T-helper 9 cell (primary cell): ENCODE data around the gene CCDC134.
"Not testable (repeated sequence)": the region's sequence is repeated elsewhere in the genome, so short reads cannot be mapped to it uniquely, and the experiment has no call there.

Experiments used
- DNase-seq: peaks from one replicate; pipeline ENCODE4 v3.0.0-alpha.2; 2020

Gene CCDC134

DNA sequence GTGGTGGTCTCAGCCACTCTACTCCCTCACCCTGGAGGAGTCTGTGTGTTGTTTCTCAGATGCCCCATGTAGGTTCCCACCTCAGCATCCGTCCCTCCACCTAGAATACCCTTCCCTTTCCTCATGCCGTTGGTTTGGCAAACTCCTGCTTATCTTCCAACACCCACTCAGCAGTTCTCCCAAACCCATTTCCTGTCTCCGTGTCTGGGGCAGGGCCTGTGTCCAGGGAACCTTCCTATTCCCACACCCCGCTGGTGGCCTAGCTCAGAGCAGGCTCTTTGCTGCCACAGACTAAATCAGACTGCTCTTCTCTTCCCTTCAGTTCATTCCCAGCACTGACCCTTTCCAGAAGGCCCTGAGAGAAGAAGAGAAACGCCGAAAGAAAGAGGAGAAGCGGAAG lies 24.9 kb downstream of the CCDC134 start:
- DNase-seq: no peak

DNA sequence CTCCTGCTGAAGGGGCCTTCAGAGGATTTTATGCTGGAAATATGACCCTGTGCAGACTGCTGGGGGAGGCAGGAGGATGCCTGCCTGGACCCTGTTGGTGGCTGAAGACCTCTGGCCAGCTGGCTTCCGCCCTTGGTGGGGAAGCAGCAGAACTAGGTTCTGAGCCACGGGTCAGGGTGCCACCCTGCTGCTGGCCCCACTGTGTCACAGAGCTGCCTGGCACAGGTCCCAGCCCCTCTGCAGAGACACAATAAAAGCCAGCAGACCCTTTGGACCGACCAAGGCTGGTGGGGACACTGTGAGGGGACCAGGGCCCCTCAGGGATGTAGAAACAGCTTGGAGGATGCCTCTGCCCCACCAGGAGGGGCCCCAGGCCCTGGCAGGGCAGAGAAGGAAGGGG lies 25.5 kb downstream of the CCDC134 start:
- DNase-seq: no peak

DNA sequence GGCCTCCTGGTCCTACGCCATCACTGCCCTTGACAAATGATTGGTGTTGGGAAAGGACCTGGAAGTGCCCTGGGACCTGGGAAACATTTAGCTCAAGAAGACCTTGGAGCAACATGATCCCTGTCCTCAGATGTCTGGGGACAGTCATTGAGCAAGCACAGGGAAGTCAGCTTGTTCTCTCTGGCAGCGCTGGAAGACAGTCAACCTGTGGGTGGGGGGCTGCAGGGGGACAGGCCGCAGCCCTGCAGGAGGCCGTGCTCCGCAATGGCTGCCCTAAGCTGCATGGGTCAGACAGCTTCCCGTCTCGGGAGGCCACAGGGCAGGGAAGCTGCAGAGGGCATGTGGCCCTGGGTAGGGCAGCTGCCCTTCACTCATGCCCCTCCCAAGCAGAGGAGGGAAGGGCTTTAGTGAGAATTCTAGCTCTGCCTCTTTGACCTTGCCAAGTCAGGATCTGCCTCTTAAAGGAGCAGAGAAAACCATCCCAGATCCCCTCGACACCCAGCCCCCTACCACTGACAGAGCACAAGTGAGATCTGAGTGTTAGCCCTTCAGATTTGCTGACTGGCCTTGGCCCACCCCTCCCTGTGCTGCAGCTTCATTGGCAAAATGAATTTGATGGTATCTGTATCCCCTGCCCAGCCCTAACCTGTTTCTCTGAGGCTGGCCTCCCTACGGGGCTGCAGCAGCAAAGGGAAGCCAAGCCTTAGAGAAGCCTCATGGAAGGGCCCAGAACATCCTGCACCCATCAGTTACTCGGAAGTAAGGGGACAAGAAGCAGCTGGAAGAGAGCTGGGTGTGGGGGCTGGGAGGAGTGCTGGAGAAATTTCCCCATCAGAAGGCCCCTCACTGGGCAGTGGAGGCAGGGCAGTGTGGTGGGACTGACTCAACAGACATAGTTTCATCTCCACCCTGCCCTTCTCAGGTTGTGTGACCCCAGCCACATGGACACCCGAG lies 26.2 kb downstream of the CCDC134 start:
- no peak for DNase-seq

DNA sequence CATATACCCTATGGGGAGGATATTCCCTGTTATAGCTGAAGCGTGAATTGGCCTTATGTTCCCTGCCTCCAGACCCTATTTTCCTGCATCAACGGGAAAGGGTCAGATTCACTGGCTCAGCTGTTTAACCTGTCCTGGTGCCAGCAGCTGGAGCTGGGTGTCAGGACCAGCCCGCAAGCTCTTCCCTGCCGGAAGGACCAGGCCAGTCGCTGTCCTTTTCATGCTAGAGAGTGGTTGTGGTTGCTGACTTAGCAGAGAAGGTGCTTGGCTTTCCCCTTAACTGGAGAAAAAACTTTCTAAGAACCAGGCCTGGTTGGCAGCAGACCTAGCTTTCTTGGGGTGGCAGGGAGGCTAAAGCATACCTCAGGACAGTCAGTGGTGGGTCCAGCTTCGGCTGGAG lies 27.2 kb downstream of the CCDC134 start:
- DNase-seq: no peak

DNA sequence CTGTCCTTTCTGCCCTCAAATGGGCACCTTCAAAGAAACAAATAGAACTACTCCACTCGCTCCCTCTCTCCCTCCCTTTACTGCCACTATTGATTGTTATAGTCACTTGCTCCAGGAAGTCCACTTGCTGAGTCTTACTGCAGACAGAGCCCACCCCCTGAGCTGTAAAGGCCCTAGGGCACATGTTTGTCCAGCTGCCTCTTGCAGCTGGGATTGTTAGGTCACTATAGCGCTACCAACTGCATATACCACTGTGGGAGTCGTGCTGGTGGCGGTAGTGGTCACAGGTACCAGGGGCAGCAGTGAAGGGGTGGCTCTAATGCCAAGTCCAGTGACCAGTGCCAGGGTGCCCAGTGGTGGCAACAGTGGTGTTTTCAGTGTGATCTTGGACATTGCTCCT lies 28.0 kb downstream of the CCDC134 start:
- DNase-seq: no peak

DNA sequence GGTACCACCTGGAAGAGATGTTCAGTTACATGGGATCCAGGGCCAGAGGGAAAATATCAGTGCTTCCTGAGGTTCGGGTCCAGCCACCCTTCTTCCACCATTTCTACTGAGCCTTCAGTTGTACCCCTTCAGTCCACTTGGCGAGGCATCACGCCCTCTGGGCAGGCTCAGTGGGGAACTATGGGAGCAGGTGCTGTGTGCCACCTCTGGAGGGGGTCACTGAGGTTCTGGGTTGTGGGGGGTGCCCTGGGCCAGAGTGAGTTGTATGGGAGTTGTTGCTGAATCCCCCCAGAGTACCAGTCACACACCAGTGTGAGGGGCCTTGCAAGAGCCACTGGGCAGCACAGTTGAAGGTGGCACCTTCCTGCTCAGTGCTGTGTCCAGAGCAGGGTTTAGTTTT lies 29.7 kb downstream of the CCDC134 start:
- no peak for DNase-seq

DNA sequence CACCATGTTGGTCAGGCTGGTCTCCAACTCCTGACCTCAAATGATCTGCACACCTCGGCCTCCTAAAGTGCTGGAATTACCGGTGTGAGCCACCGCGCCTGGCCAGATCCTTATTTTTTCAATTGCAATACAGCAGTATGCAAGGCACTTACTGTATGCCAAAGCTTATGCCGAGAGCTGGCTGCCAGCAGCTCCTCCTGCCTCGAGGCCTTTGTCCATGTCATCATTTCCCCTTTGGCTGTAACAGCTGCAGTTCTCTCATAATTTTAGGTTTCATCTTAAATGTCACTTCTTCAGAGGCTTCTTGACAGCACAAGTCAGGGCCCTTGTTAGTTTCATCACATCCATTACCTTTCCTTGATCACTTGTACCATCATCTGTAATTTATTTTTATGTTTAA lies 30.9 kb downstream of the CCDC134 start:
- no peak for DNase-seq

DNA sequence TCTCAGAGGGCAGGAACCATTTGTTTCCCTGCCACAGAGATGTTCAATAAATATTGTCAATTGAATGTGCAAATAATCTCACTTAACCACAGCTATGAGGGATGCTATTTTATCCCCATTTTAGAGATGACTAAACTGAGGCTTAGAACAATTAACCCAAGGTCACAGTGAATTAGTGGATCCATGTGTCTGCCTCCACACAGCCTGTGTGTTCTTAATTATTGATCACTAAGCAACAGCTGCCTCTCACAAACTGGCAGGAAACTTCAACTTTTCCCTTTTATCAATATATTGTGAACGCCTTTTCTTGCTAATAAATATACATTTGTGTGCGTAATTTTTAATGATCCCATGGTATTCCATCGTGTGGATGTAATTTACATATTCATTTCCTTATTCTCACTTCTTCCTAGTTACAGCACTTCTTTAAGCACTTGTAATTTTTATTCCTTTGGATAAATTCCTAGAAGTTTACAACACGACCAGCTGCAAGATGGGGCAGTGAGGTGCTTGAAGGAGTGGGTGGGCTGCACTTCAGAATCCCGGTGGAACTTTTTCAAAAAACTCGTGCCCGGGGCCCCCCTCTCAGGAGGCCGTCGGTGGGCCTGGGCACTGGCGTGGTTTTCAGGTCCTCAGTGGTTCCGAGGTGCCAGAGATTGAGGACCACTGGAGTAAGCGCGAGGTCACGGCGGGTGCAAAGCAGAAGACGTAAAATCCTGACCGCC lies 31.5 kb downstream of the CCDC134 start:
- no peak for DNase-seq

DNA sequence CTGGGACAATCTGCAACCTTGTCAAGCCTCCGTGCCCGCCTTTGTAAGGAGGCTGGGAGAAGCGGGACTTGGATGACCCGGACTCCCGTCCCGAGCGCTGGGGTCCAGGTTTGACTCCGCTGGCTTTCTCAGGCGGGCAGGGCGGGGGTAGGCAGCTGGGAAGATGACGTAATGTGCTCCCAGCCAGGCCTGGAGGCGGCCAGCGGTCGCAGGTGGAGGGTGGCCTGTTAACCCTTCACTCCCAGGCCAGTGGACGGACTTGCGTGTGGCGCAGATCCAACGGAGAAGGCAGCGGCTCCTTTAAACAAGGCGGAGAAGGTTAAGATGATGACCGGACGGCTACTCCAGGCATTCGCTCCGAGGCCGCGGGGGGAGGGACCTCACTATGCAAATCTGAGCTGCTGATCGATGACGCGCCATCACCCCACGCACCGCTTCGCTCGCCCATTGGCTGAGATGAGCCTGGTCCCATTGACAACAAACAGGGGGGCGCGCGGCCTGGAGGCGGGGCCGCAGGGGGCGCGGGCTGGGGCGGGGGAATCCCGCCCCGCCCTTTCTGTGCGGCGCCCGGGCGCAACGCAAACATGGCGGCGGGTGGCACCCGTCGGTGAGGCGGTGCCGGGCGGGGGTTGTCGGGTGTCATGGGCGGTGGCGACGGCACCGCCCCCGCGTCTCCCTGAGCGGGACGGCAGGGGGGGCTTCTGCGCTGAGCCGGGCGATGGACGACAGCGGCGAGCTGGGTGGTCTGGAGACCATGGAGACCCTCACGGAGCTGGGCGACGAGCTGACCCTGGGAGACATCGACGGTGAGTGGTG lies 32.3 kb downstream of the CCDC134 start, which contains the start of gene SREBF2:
Gene SREBF2 (plus strand): TSS at position 553 of the 816 bp plus-strand sequence. CDS start 166 bp downstream, at position 719.
- peak; percentile 97 for DNase-seq

DNA sequence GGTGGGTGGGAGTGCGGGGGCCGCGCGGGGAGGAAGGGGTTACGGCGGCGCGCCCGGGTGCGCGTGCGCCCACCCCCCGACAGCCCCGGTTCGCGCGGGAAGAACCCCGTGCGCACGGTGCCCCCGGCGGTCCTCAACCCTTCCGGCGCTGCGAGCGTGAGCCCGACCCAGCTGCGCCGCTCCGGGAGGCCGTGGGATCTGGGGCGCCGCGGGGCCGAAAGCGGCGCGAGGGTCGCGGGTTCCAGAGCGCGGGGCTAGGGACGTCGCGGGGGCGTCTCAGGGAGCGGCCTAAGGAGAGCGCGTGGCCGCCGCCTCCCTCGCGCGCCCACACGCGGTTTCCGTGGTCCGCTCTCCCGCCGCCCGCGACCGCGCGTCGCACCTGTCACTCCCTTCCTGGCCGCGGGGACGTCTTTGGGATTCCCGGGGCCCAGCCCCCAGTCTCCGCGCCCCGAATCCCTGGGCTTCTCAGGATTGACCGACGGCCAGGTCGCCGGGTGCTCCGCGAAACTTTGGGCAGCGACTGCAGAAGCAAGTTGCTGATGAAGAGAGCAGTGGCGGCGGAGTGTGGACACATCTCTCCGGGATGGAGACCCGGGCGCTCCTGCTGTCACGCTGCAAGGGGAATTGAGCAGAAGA lies 33.0 kb downstream of the CCDC134 start:
- peak; percentile 32 for DNase-seq

DNA sequence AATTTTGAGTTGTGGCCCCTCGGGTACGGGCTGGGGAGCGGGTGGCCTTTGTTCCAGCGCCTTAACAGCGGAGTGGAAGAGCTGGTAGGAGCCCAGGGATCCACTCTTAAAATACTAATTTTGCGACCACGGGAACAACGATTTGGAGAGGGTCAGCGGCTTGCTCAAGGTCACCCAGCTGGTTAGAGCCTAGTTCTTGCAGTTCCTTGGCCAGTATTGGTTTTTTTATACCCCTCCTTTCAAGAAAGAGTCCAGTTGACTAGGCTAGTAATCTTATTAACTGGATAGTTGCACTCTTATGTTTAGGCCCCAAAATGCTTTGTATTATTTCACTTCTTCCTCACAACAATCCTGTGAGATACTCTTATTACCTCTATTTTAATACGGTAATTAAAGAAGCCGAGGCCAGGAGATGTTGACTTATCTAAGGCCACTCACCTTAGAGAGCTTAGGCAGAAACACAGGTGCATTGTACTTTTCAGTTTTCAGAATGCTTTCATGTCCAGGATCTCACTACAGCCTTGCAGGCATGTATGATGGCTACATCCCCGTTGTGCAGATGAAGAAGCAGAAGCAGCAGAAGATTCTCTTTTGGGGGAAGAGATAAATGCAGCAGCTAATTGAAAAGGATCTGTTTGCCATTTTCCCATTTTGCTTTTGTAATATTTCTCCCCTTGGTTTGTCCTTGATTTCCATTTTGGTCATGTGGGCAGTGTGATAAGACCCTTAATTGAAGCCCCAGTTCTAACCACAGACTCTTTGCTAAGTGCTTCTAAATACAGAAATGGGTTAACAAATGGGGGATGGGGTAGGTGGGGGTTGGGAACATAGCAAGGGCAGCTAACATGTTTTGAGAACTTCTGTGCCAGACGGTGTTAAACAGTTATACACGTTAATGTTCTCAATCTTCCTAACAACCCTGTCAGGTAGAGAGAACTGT lies 33.8 kb downstream of the CCDC134 start:
- no peak for DNase-seq

DNA sequence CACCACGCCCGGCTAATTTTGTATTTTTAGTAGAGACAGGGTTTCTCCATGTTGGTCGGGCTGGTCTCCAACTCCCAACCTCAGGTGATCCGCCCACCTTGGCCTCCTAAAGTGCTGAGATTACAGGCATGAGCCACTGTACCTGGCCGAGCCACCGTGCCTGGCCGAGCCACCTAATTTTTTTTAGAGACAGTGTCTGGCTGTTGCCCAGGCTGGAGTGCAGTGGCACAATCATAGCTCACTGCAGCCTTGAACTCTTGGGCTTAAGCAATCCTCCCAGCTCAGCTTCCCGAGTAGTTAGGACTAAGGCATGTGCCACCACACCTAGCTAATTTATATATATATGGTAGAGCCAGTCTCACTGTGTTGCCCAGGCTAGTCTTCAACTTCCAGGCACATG lies 35.0 kb downstream of the CCDC134 start:
- DNase-seq: not testable (repeated sequence)

DNA sequence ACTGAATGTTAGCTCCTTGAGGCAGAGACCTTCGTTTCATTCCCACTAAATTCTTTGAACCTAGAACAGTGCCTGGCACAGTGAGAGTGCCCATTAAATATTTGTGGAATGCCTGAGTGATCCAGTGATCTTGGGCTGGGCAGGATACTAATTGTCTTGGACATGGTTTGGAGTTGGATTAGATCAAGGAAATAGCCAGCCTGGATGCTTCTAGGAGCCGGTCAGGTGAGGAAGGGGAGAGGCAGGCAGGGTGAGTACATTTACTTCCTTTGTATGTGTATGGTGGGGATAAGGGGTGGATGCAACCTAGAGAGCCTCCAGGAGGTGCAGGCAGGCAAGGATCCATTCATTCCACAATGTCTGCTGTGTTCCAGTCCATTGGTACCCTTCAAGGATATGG lies 36.1 kb downstream of the CCDC134 start:
- DNase-seq: no peak

DNA sequence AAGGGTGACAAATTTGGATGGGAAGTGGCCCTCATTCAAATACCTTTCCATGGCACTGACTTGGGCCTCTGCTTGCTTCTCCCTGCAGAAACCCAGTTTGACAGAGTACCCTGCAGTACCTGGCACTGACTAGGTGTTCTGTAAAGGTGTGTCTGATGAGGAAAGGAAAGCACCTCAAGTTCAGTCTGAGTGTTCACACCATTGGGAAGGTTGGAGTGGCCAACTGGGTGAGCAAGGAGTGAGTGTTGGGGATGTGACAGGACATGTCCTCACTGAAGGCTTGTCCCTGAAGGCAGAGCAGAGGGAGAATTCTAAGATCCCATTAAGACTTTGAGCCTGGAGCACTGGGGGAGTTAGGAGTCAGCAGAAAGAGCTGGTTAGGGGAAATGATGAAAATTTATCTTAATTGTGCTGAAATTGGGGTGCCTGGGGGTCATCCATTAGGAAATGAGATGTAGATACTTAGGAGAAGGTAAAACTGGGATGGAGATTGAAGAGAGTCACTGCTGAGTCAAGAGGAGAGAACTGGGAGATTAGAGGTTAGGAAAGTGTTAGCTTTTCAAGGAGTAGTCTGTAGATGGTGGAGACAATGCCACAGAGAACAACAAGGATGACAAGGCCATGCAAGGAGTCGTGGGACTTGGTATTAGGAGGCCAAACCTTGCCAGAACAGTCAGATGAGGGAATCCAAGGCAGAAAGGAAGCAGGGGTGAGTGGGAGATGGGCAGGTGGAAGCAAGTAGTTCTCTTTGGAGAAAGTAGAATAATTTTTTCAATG lies 38.6 kb downstream of the CCDC134 start:
- DNase-seq: no peak

DNA sequence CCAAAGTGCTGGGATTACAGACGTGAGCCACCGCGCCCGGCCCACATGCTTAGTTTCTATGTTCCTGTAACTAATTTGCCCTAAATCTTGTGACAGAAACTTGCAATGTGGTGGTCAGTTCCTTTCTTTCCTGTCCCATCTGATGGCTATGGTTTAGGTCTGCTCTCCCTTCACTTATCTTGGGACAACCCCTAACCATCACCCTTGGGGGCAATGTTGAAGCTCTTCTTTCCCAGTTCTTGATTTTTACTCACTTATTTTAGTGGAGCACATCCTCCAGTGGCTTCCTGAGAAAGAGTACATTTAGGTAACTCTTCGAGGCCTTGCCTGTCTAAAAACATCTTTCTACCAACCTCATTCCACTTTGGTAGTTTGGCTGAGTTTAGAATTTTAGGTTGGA lies 39.7 kb downstream of the CCDC134 start:
- no peak for DNase-seq

DNA sequence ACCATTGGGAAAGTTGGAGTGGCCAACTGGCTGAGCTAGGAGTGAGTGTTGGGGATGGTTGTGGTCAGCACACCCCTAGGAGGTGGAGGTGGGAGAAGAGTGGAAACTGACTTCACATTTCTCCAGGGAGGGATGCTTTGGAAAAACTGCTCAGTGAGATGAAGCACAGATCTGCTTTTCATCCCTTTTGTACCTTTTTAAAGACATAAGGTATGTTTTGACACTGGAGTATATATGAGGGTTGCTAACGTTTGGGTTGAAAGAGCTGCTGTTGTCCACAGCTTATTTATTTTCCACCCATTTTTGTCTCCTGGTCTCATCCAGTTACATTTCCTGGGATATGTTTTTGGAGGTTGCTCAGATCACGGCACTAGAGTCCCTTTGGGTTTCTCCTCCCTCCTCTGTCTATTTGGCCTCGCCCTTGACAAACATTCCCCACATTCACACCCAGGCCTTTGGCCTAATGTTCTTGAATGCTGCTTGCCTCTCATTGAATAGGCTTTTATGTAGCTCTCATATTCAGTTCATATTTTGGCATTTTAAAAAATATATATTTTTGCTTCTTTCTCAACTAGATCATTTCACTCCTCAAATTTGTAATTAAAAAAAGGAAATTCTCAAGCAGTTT lies 40.7 kb downstream of the CCDC134 start:
- DNase-seq: no peak

DNA sequence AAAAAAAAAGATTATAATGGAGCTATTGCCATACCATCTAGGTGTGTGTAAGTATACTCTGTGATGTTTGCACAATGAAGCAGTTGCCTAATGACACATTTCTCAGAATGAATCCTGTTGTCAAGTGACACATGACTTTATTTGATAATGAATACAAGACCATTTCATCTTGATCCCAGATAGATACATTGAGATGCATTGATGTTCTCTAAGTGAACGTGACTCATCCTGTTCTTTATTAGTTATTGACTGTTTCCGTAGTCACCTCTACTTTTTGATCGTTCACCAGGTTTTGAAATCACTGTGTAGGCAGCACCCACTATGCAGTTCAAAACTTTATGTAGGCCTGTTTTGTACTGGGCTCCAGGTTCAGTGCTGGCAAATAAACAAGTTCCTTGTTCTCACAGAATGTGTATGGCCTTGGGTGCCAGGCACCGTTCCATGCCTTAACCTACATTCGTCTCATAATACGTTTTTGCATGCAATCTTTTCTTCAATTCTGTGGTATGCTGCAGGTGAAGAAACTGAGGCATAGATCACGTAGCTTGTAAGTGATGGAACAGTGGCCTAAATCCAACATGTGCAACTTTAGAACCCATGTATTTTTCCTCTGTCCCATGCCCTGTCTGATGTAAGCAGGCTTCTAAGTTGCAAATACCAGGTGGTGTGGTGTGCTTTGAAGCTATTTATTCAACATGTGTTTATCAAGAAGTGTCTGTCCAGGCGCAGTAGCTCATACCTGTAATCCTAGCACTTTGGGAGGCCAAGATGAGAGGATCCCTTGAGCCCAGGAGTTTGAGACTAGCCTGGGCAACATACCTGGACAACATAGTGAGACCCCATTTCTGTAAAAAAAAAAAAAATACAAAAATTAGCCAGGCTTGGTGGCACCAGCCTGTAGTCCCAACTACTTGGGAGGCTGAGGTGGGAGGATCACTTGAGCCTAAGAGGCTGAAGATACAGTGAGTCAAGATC lies 42.8 kb downstream of the CCDC134 start:
- DNase-seq: no peak

DNA sequence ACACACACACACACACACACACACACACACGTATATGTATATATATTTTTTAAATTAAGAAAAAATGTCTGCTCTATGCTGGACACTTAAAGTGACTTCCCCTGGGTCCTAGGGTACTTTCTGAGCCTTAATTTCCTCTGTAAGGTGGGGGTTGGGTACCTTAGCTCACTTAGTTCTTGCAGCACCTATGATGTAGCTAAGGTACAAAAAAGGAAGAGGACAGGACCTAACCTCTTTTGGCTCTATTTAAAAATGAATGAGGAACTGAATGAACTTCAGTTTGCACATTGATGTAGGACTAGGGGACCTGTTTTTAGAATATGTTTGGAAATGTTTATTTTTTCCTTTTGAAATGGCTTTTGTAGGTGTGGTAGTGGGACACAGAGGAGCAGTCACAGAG lies 43.6 kb downstream of the CCDC134 start:
- DNase-seq: no peak

DNA sequence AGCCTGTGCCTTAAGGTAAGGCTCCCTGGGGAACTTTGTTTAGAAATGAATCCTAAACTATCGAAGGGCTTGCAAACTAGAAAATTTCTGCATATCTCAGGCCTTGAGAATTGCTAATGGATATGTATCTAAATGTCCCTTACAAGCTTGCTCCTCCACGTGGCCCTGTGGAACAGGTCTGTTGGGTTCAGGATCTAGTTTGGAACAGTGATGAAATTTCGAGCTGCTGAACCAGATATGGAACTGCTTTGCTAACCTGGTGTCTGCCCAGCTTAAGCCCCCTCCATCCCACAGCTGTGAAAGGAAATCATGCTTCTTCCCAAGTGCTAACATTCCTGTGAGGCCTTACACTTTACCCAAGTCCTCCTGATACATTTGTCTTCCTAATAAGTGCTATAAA lies 44.0 kb downstream of the CCDC134 start:
- no peak for DNase-seq
